ENCODE data around the gene GRHPR.

GRCh38 chr9:37417857-37418618 is 4.5 kb upstream of the GRHPR start:
- no peak for TF ChIP-seq CTCF (IDR thresholded peaks at IDR 0.05; ENCODE audit: insufficient read depth, low read length, poor library complexity, severe bottlenecking)
- TF ChIP-seq EZH2phosphoT487 (conservative IDR thresholded peaks at IDR 0.05; ENCODE audit: low read length), result no peak
